IMR-90 (cell line): ENCODE results near the gene PIAS1. TPM values are rescaled to one million over a fixed set of nuclear protein-coding genes. Genes with fewer than 3 reads are reported as not detected.

Experiments used
- ATAC-seq: fragments of 200-7000 bp; cut with Tn5 transposase; 2 replicates; pipeline ENCODE4 v1.9.1; 2020; ENCODE audit warnings: low read depth, mild to moderate bottlenecking, moderate library complexity
- BruUV-seq: library from RNA; stranded (reverse); fragments of 400-500 nt; replicated peaks from 2 replicates; lab custom pipeline; 2021; lab: Mats Ljungman, UMichigan
- CTCF ChIA-PET: fragments of 300-600 bp; formaldehyde crosslinking; extraction: SDS; loops from one replicate; lab custom pipeline; 2021; ENCODE audit warnings: antibody characterized with exemption; lab: Yijun Ruan, JAX
- POLR2A ChIA-PET: fragments of 300-600 bp; sonication (Branson Sonifier 250); formaldehyde crosslinking; loops from one replicate; lab custom pipeline; 2022; ENCODE audit warnings: antibody characterized with exemption; ENCODE audit not compliant: unreplicated experiment; lab: Charles Lee
- DNase-seq: peaks from one replicate; pipeline ENCODE4 v3.0.0; 2013
- H2AFZ ChIP-seq: replicated peaks from 2 replicates; pipeline ENCODE3; 2013; ENCODE audit warnings: low read length, mild to moderate bottlenecking; ENCODE audit not compliant: poor library complexity
- H2AK5ac ChIP-seq: 2 replicates; pipeline ENCODE4 v1.6.1; 2013; ENCODE audit warnings: low read depth, low read length, inconsistent platforms
- H2AK9ac ChIP-seq: replicated peaks from 2 replicates; pipeline ENCODE3; 2013; ENCODE audit warnings: mild to moderate bottlenecking, low read depth, low read length, moderate library complexity; ENCODE audit not compliant: poor library complexity
- H2BK120ac ChIP-seq: 2 replicates; pipeline ENCODE4 v1.6.1; 2013; ENCODE audit warnings: low read depth, low read length, inconsistent platforms
- H2BK15ac ChIP-seq: 3 replicates; pipeline ENCODE4 v1.6.1; 2013; ENCODE audit warnings: low read depth, low read length, inconsistent platforms
- H2BK20ac ChIP-seq: 2 replicates; pipeline ENCODE4 v1.6.1; 2013; ENCODE audit warnings: low read depth, mild to moderate bottlenecking, inconsistent platforms, low read length, moderate library complexity
- H2BK5ac ChIP-seq: 2 replicates; pipeline ENCODE4 v1.6.1; 2013; ENCODE audit warnings: mild to moderate bottlenecking, low read depth, low read length, inconsistent platforms; ENCODE audit not compliant: poor library complexity, severe bottlenecking
- H3K14ac ChIP-seq: replicated peaks from 2 replicates; pipeline ENCODE4 v1.6.1; 2013; ENCODE audit warnings: low read depth, low read length, inconsistent platforms
- H3K18ac ChIP-seq: 2 replicates; pipeline ENCODE4 v1.6.1; 2013; ENCODE audit warnings: low read depth, low read length, control low read depth
- H3K23ac ChIP-seq: 2 replicates; pipeline ENCODE4 v1.6.1; 2013; ENCODE audit warnings: low read depth, low read length, inconsistent platforms
- H3K27ac ChIP-seq: 2 replicates; pipeline ENCODE4 v1.5.1; 2013; ENCODE audit warnings: mild to moderate bottlenecking, control low read depth, low read length; ENCODE audit not compliant: insufficient read depth
- H3K27me3 ChIP-seq: 2 replicates; pipeline ENCODE4 v1.6.1; 2013; ENCODE audit warnings: low read length; ENCODE audit not compliant: control insufficient read depth, insufficient read depth
- H3K36me3 ChIP-seq: 2 replicates; pipeline ENCODE4 v1.6.1; 2013; ENCODE audit warnings: low read length, mixed read lengths; ENCODE audit not compliant: control insufficient read depth, insufficient read depth
- H3K4ac ChIP-seq: 2 replicates; pipeline ENCODE4 v1.6.1; 2013; ENCODE audit warnings: low read depth, low read length, inconsistent platforms
- H3K4me1 ChIP-seq: 2 replicates; pipeline ENCODE4 v1.6.1; 2013; ENCODE audit warnings: low read length, mixed read lengths; ENCODE audit not compliant: control insufficient read depth, insufficient read depth
- H3K4me2 ChIP-seq: 2 replicates; pipeline ENCODE4 v1.6.1; 2013; ENCODE audit warnings: low read depth, mild to moderate bottlenecking, control low read depth, low read length, moderate library complexity
- H3K4me3 ChIP-seq: 2 replicates; pipeline ENCODE4 v1.5.1; 2013; ENCODE audit warnings: low read depth, mild to moderate bottlenecking, control low read depth, low read length, moderate library complexity; ENCODE audit not compliant: insufficient read depth
- H3K56ac ChIP-seq: 2 replicates; pipeline ENCODE4 v1.6.1; 2013; ENCODE audit warnings: low read length, inconsistent platforms; ENCODE audit not compliant: insufficient read depth; ENCODE audit errors: extremely low read depth
- H3K79me1 ChIP-seq, 2 experiments: 2 replicates each; pipeline ENCODE4 v1.6.1; 2013; ENCODE audit warnings: low read length in 2 of 2, inconsistent platforms in 1 of 2, low read depth in 1 of 2
- H3K9ac ChIP-seq: 2 replicates; pipeline ENCODE4 v1.6.1; 2013; ENCODE audit warnings: low read depth, low read length, control low read depth
- H3K9me1 ChIP-seq: 2 replicates; pipeline ENCODE4 v1.6.1; 2013; ENCODE audit warnings: low read length, inconsistent platforms; ENCODE audit not compliant: insufficient read depth
- H3K9me3 ChIP-seq: 2 replicates; pipeline ENCODE4 v1.6.1; 2013; ENCODE audit warnings: low read length; ENCODE audit not compliant: control insufficient read depth, insufficient read depth
- H4K20me1 ChIP-seq: 2 replicates; pipeline ENCODE4 v1.6.1; 2013; ENCODE audit warnings: low read length, inconsistent platforms; ENCODE audit not compliant: insufficient read depth
- H4K5ac ChIP-seq: 2 replicates; pipeline ENCODE4 v1.6.1; 2013; ENCODE audit warnings: mild to moderate bottlenecking, low read depth, low read length, control low read depth
- H4K8ac ChIP-seq, 2 experiments: 2 replicates each; pipeline ENCODE4 v1.6.1; 2013; ENCODE audit warnings: low read depth in 2 of 2, low read length in 2 of 2, control low read depth in 1 of 2, inconsistent platforms in 1 of 2
- H4K91ac ChIP-seq: 2 replicates; pipeline ENCODE4 v1.6.1; 2013; ENCODE audit warnings: low read depth, low read length, inconsistent platforms; ENCODE audit not compliant: insufficient read depth
- CEBPB ChIP-seq: IDR thresholded peaks from 2 replicates; pipeline ENCODE4 v1.6.1; 2012; ENCODE audit warnings: low read depth, low read length, improper control_type of control experiment
- FOS ChIP-seq: fragments of 150-350 bp; IDR thresholded peaks from 2 replicates; pipeline ENCODE4 v1.6.1; 2016; ENCODE audit warnings: low read depth, low read length
- MAZ ChIP-seq: IDR thresholded peaks from 2 replicates; pipeline ENCODE4 v1.6.1; 2012; ENCODE audit warnings: low read depth, mild to moderate bottlenecking, low read length, improper control_type of control experiment, moderate library complexity, borderline replicate concordance
- NFE2L2 ChIP-seq: fragments of 150-350 bp; IDR thresholded peaks from 2 replicates; pipeline ENCODE4 v1.6.1; 2016; ENCODE audit warnings: low read depth, mild to moderate bottlenecking, low read length
- POLR2A ChIP-seq: IDR thresholded peaks from 2 replicates; pipeline ENCODE4 v1.6.1; 2012; ENCODE audit warnings: mild to moderate bottlenecking, low read depth, low read length
- RFX5 ChIP-seq: IDR thresholded peaks from 2 replicates; pipeline ENCODE4 v1.8.0; 2012; ENCODE audit warnings: low read depth, mild to moderate bottlenecking, low read length, moderate library complexity
- SMC3 ChIP-seq: fragments of 150-350 bp; IDR thresholded peaks from 2 replicates; pipeline ENCODE4 v1.6.1; 2016; ENCODE audit warnings: low read depth, mild to moderate bottlenecking, antibody characterized with exemption, low read length, moderate library complexity
- WGBS, 2 experiments: methylation state at CpG; one replicate each; pipeline versions ENCODE4 v1.1.5 to v1.1.7; 2013; ENCODE audit warnings: missing lambda C conversion rate in 2 of 2; ENCODE audit not compliant: insufficient read length in 1 of 2; ENCODE audit errors: extremely low coverage in 2 of 2; 5-methylcytosine and 5-hydroxymethylcytosine counted together
- dilution Hi-C: fragments of 300-500 bp; cut with HindIII; formaldehyde crosslinking; loops from one replicate; pipeline ENCODE4 v1.14.3; 2018; ENCODE audit warnings: low sequenced_read_pairs; ENCODE audit not compliant: unreplicated experiment
- in situ Hi-C: fragments of 300-500 bp; cut with MboI; formaldehyde crosslinking; loops from 3 replicates; pipeline ENCODE4 v1.14.3; 2019; ENCODE audit warnings: low sequenced_read_pairs, inconsistent platforms, mixed read lengths
- intact Hi-C: fragments of 100-400 bp; cut with micrococcal nuclease; formaldehyde crosslinking; loops from 2 replicates; pipeline ENCODE4 v1.10.0; 2022
- polyA plus RNA-seq, 3 experiments: library from polyadenylated mRNA; depleted of rRNA; stranded (reverse); fragments of >200 nt; gene quantifications; 2 replicates each; pipeline ENCODE4 v1.2.3, GENCODE V29; 2012; ENCODE audit warnings: low replicate concordance in 1 of 3
- total RNA-seq: library from RNA; depleted of rRNA; stranded (reverse); fragments of >200 nt; gene quantifications from 2 replicates; pipeline ENCODE4 v1.2.3, GENCODE V29; 2012

The PIAS1 gene
- total and polyA plus RNA-seq, 2 of the 4 experiments (the other 2 are of a cell fraction), result 20.0 to 63.6 TPM

DNA sequence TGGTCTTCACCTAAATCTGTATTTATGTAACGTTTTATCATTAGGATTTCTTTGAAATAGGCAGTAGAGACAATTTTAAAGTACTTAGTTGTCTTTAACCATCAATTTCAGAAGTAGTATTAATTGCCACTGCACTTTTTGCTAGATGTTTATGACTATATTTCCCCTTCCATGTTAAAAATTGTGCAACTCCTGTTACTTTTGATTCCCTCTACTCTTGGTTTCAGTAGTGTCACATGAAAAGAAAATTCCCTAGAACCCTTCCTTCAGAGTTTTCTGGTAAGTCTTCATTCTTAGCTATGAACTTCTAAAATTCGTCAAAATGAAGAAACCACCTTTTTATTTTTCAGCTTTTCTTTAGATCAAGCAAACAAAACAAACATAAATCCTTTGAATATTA lies 7.1 kb downstream of the PIAS1 start:
- no peak overlapping the region for H3K4me3 ChIP-seq
- H2BK120ac ChIP-seq, result no peak overlapping the region
- no peak overlapping the region for H2AFZ ChIP-seq
- H4K5ac ChIP-seq, result no peak overlapping the region
- H3K79me1 ChIP-seq, result peaks cover 23 to 71% of the 10 kb centered on the region in 2 experiments
- H3K27me3 ChIP-seq, result no peaks in the 10 kb centered on the region
- 0 out of 2 replicates have a peak, but pooled peaks cover 2% of the 10 kb centered on the region for H3K36me3 ChIP-seq
- no peak overlapping the region for H3K14ac ChIP-seq
- no peak overlapping the region for H3K9ac ChIP-seq
- ChIA-PET CTCF (no interaction called here), POLR2A (no interaction called here)
- H2AK5ac ChIP-seq, result no peak overlapping the region
- 0 out of 2 replicates have a peak, but pooled peaks cover 3% of the 10 kb centered on the region for H3K9me1 ChIP-seq
- H3K23ac ChIP-seq, result no peak overlapping the region
- H3K18ac ChIP-seq, result no peak overlapping the region
- intact Hi-C loops (no loop called here), in situ Hi-C loops (no loop called here), dilution Hi-C loops (no loop called here)
- WGBS, 2 experiments, result no CpG with 5 or more reads among the region's 2 CpGs
- no peak overlapping the region for H2BK20ac ChIP-seq
- H3K4me1 ChIP-seq, result no peaks in the 10 kb centered on the region
- H3K4me2 ChIP-seq, result no peak overlapping the region
- H3K4ac ChIP-seq, result no peak overlapping the region
- no peak for ATAC-seq
- H2BK15ac ChIP-seq, result no peak overlapping the region
- H3K27ac ChIP-seq, result no peak overlapping the region
- no peak overlapping the region for H2BK5ac ChIP-seq
- no peak overlapping the region for H4K8ac ChIP-seq
- TF ChIP-seq RFX5 (no peak), NFE2L2 (no peak), SMC3 (no peak), POLR2A (no peak), FOS (no peak), CEBPB (0 out of 2 replicates have a peak, but pooled peaks have one; percentile 6), MAZ (no peak)
- H4K91ac ChIP-seq, result no peak overlapping the region
- no peak overlapping the region for H2AK9ac ChIP-seq
- DNase-seq, result no peak
- H3K9me3 ChIP-seq, result no peaks in the 10 kb centered on the region
- no peak overlapping the region for H3K56ac ChIP-seq
- BruUV-seq, result no TSS peak
- peaks cover 82% of the 10 kb centered on the region for H4K20me1 ChIP-seq
